OCI-LY7 (cell line): ENCODE results near the gene GPR89A. TPM values are rescaled to one million over a fixed set of nuclear protein-coding genes. Genes with fewer than 3 reads are reported as not detected.

Experiments
- BruUV-seq: library from RNA; stranded (reverse); fragments of 400-500 nt; replicated peaks from 2 replicates; lab custom pipeline; 2021; lab: Mats Ljungman, UMichigan
- CTCF ChIA-PET: fragments of 300-600 bp; sonication (Branson Sonifier 250); formaldehyde crosslinking; loops from one replicate; lab custom pipeline; 2022; ENCODE audit warnings: antibody characterized with exemption; ENCODE audit not compliant: unreplicated experiment; lab: Charles Lee
- POLR2A ChIA-PET: fragments of 300-600 bp; sonication (Branson Sonifier 250); formaldehyde crosslinking; loops from one replicate; lab custom pipeline; 2022; ENCODE audit warnings: antibody characterized with exemption; lab: Charles Lee
- DNase-seq: peaks from one replicate; pipeline ENCODE4 v3.0.0-alpha.2; 2015; ENCODE audit warnings: low spot score
- H2AFZ ChIP-seq: fragments of 200-600 bp; sonication (generic), shearing (Covaris generic); 2 replicates; pipeline ENCODE4 v1.6.1; 2014; ENCODE audit warnings: mild to moderate bottlenecking, antibody characterized with exemption, low read length, moderate library complexity
- H3K27ac ChIP-seq: fragments of 200-600 bp; sonication (generic); 2 replicates; pipeline ENCODE4 v1.5.1; 2014; ENCODE audit warnings: mixed run types, low read depth, mild to moderate bottlenecking, moderate library complexity, low read length, inconsistent platforms; ENCODE audit not compliant: poor library complexity, severe bottlenecking
- H3K36me3 ChIP-seq: fragments of 200-600 bp; sonication (generic); 2 replicates; pipeline ENCODE4 v1.6.1; 2014; ENCODE audit warnings: mild to moderate bottlenecking, antibody characterized with exemption, low read length, moderate library complexity, mixed read lengths; ENCODE audit not compliant: insufficient read depth
- H3K4me1 ChIP-seq: fragments of 200-600 bp; sonication (generic); 2 replicates; pipeline ENCODE4 v1.5.1; 2014; ENCODE audit warnings: mild to moderate bottlenecking, low read length; ENCODE audit not compliant: insufficient read depth, poor library complexity, severe bottlenecking
- H3K4me2 ChIP-seq: fragments of 200-600 bp; sonication (generic); 2 replicates; pipeline ENCODE4 v1.6.1; 2014; ENCODE audit warnings: mild to moderate bottlenecking, low read length
- H3K4me3 ChIP-seq: fragments of 200-600 bp; sonication (generic); 2 replicates; pipeline ENCODE4 v1.5.1; 2014; ENCODE audit warnings: mild to moderate bottlenecking, low read depth, low read length; ENCODE audit not compliant: poor library complexity, severe bottlenecking
- H3K79me2 ChIP-seq: fragments of 200-600 bp; sonication (generic); 2 replicates; pipeline ENCODE4 v1.6.1; 2016; ENCODE audit warnings: low read depth, mild to moderate bottlenecking, low read length, moderate library complexity, mixed read lengths; ENCODE audit not compliant: insufficient read depth
- H3K9me2 ChIP-seq: fragments of 200-600 bp; sonication (generic); 2 replicates; pipeline ENCODE4 v1.6.1; 2016; ENCODE audit warnings: mild to moderate bottlenecking, low read length, mixed read lengths; ENCODE audit not compliant: insufficient read depth
- H3K9me3 ChIP-seq: fragments of 200-600 bp; sonication (generic); 2 replicates; pipeline ENCODE4 v1.6.1; 2014; ENCODE audit warnings: mild to moderate bottlenecking, mixed run types, low read length, mixed read lengths
- H4K20me1 ChIP-seq: fragments of 200-600 bp; sonication (generic); 2 replicates; pipeline ENCODE4 v1.6.1; 2014; ENCODE audit warnings: mild to moderate bottlenecking, antibody characterized with exemption, low read length, moderate library complexity, mixed read lengths; ENCODE audit not compliant: insufficient read depth
- CTCF ChIP-seq: fragments of 200-600 bp; sonication (generic); conservative IDR thresholded peaks from 2 replicates; pipeline ENCODE4 v1.5.1; 2014; ENCODE audit warnings: mild to moderate bottlenecking, antibody characterized with exemption, low read length, moderate library complexity, mixed read lengths
- EZH2phosphoT487 ChIP-seq: fragments of 200-600 bp; sonication (generic); IDR thresholded peaks from 2 replicates; pipeline ENCODE4 v1.6.1; 2018; ENCODE audit warnings: low read depth, borderline replicate concordance, mild to moderate bottlenecking, mixed run types, antibody characterized with exemption, low read length, moderate library complexity, mixed read lengths
- intact Hi-C: fragments of 100-400 bp; cut with micrococcal nuclease; formaldehyde crosslinking; loops from one replicate; pipeline ENCODE4 v1.10.0; 2022; ENCODE audit not compliant: unreplicated experiment
- total RNA-seq, 2 experiments: library from RNA; depleted of rRNA in 1 of 2; stranded (reverse); fragments of >200 nt in 1 of 2; shearing (Covaris generic) in 1 of 2; gene quantifications; 2 replicates each; pipeline ENCODE4 v1.2.3, GENCODE V29; 2014 to 2022

GPR89A gene
- total RNA-seq, 2 experiments from 2014 or later, result 31.7 to 36.4 TPM

DNA sequence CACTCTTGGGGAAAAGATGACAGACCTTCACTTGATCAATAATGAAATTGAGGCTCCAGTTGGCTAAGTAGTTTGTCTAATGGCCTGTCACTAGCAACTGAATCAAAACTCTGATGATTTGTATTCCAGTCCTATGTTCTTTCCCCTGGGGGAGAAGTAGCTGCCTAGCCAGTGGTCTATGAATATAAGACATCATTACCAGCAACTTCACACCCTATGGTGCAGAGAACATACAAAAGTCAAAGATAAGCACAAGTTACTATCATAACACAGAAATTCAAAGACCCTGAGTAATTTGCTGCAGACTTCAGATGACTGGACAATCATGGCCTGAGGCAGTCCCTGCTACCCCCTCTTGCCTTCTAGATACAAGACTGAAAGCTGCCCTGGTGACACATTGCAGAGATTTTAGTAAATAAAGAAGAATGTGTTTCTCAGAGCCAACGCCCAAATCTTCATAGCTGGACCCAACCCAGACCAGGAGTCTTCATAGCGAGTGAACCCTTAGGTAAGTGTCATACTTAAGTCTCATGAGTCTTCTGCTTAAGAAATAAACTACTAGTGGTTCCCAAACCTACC, 98.4 kb downstream of the GPR89A start:
- no peaks in the 10 kb centered on the region for H4K20me1 ChIP-seq
- no peak overlapping the region for H3K4me2 ChIP-seq
- ChIA-PET CTCF (no interaction called here), POLR2A (no interaction called here)
- DNase-seq, result no peak
- no TSS peak for BruUV-seq
- no peak overlapping the region for H3K4me3 ChIP-seq
- no peaks in the 10 kb centered on the region for H3K9me2 ChIP-seq
- H3K36me3 ChIP-seq, result no peaks in the 10 kb centered on the region
- intact Hi-C loops, result no loop called here
- no peak for TF ChIP-seq CTCF
- no peak for TF ChIP-seq EZH2phosphoT487
- H3K4me1 ChIP-seq, result no peaks in the 10 kb centered on the region
- no peaks in the 10 kb centered on the region for H3K9me3 ChIP-seq
- no peaks in the 10 kb centered on the region for H3K79me2 ChIP-seq
- H2AFZ ChIP-seq, result no peak overlapping the region
- no peak overlapping the region for H3K27ac ChIP-seq

DNA sequence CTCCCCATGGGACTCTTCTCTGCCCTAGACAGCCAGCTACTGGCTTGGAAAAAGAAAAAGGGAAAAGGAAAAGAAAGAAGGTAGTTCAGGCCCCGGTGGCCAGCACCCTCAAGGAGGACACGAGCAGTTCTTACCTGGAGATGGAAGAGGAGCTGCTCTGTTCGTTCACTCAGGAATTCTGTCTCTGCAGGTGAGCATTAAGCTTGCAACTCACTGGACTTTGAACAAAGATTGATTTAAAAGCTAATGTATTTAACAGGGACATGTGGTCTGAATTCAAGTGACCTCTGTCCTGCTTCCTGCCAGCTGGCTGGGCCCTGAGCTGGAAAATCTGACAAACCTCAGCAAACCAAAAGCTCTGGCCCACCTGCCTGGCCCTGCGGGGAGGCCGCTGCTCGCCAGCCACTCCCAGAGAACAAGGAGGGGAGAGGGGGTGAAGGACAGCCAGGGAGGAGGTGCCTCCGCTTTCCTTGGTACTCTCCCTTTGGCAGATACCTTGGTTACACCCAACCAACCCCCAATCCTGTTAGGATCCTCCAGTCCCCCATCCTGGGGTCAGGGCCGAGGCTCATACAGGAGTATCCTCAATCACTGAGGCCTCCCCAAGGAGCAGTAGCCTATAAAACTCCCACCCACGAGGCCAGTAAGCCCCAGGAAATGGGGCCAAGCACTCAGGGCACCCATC, 99.5 kb downstream of the GPR89A start, which contains the start of gene PDZK1:
TSS of gene PDZK1 (minus strand) at position 186 of the 685 bp plus-strand sequence. CDS start 19,347 bp downstream, outside the sequence.
- H3K4me3 ChIP-seq, result no peak within 1 kb of the TSS
- intact Hi-C loops, result no loop called here
- TF ChIP-seq CTCF, result no peak
- no peaks in the 10 kb centered on the region for H3K9me3 ChIP-seq
- ChIA-PET POLR2A (no interaction called here), CTCF (no interaction called here)
- H3K4me1 ChIP-seq, result no peaks in the 10 kb centered on the region
- no peak for DNase-seq
- no peaks in the 10 kb centered on the region for H3K9me2 ChIP-seq
- no TSS peak for BruUV-seq
- H3K27ac ChIP-seq, result no peak within 1 kb of the TSS
- H3K36me3 ChIP-seq, result no peaks in the 10 kb centered on the region
- no peak within 1 kb of the TSS for H2AFZ ChIP-seq
- no peaks in the 10 kb centered on the region for H4K20me1 ChIP-seq
- no peak within 1 kb of the TSS for H3K4me2 ChIP-seq
- no peaks in the 10 kb centered on the region for H3K79me2 ChIP-seq

GRCh38 chr1:145708063-145708462, 100.3 kb downstream of the GPR89A start:
- intact Hi-C loops, result no loop called here
- CTCF ChIA-PET, result no interaction called here
- no peak overlapping the region for H3K27ac ChIP-seq
- no peak for TF ChIP-seq CTCF
- no peak for TF ChIP-seq EZH2phosphoT487
- no peak for DNase-seq
- no peaks in the 10 kb centered on the region for H4K20me1 ChIP-seq
- no peaks in the 10 kb centered on the region for H3K9me2 ChIP-seq
- no peaks in the 10 kb centered on the region for H3K79me2 ChIP-seq
- no peaks in the 10 kb centered on the region for H3K4me1 ChIP-seq
- no peak overlapping the region for H2AFZ ChIP-seq
- no peak overlapping the region for H3K4me3 ChIP-seq
- no peaks in the 10 kb centered on the region for H3K36me3 ChIP-seq
- no peak overlapping the region for H3K4me2 ChIP-seq
- POLR2A ChIA-PET, result no interaction called here
- BruUV-seq, result no TSS peak
- no peaks in the 10 kb centered on the region for H3K9me3 ChIP-seq
